GM23338 (cell line): ENCODE measurements around the gene MGAT4B. TPM values are rescaled to one million over a fixed set of nuclear protein-coding genes. Genes with fewer than 3 reads are reported as not detected.

Experiments used
- ATAC-seq: fragments of 200-7000 bp; cut with Tn5 transposase; 3 replicates; pipeline ENCODE4 v1.9.1; 2020
- DNase-seq: peaks from one replicate; pipeline ENCODE4 v3.0.0-alpha.2; 2015; ENCODE audit warnings: low spot score
- H2AFZ ChIP-seq: fragments of 200-600 bp; sonication (generic); 2 replicates; pipeline ENCODE4 v1.8.0; 2016; ENCODE audit warnings: antibody characterized with exemption, mild to moderate bottlenecking, moderate library complexity
- H3F3A ChIP-seq: fragments of 200-600 bp; sonication (generic); replicated peaks from 2 replicates; pipeline ENCODE4 v1.8.0; 2017; ENCODE audit warnings: antibody characterized with exemption, mixed run types, low read depth
- H3K27ac ChIP-seq: fragments of 200-600 bp; sonication (generic); 2 replicates; pipeline ENCODE4 v1.6.1; 2016; ENCODE audit warnings: low read depth
- H3K27me3 ChIP-seq: fragments of 200-600 bp; sonication (generic); 2 replicates; pipeline ENCODE4 v1.8.0; 2016; ENCODE audit warnings: mild to moderate bottlenecking, mixed run types, moderate library complexity; ENCODE audit not compliant: insufficient read depth
- H3K36me3 ChIP-seq: fragments of 200-600 bp; sonication (generic); 2 replicates; pipeline ENCODE4 v1.8.0; 2016; ENCODE audit warnings: mild to moderate bottlenecking; ENCODE audit not compliant: insufficient read depth
- H3K4me1 ChIP-seq: fragments of 200-600 bp; sonication (generic); 2 replicates; pipeline ENCODE4 v1.8.0; 2016; ENCODE audit warnings: mild to moderate bottlenecking, moderate library complexity; ENCODE audit not compliant: insufficient read depth
- H3K4me2 ChIP-seq: fragments of 200-600 bp; sonication (generic); 2 replicates; pipeline ENCODE4 v1.7.1; 2017; ENCODE audit warnings: mixed run types
- H3K4me3 ChIP-seq: fragments of 200-600 bp; sonication (generic); 2 replicates; pipeline ENCODE4 v1.6.1; 2016; ENCODE audit warnings: mixed run types
- H3K79me2 ChIP-seq: fragments of 200-600 bp; sonication (generic); replicated peaks from 2 replicates; pipeline ENCODE4 v1.8.0; 2017; ENCODE audit warnings: mild to moderate bottlenecking; ENCODE audit not compliant: insufficient read depth
- H3K9me2 ChIP-seq: fragments of 200-600 bp; sonication (generic); 2 replicates; pipeline ENCODE4 v1.8.0; 2017; ENCODE audit not compliant: insufficient read depth
- H4K20me1 ChIP-seq: fragments of 200-600 bp; sonication (generic); replicated peaks from 2 replicates; pipeline ENCODE4 v1.8.0; 2017; ENCODE audit warnings: mild to moderate bottlenecking; ENCODE audit not compliant: insufficient read depth
- H3K27ac Mint-ChIP-seq: 2 replicates; pipeline ENCODE4 v1.8.0; 2020; ENCODE audit warnings: inconsistent platforms, mild to moderate bottlenecking, moderate library complexity, mixed read lengths
- H3K27me3 Mint-ChIP-seq: 3 replicates; pipeline ENCODE4 v1.8.0; 2022; ENCODE audit warnings: low read depth, mild to moderate bottlenecking, moderate library complexity, mixed read lengths, inconsistent platforms; ENCODE audit not compliant: insufficient read depth, poor library complexity
- H3K36me3 Mint-ChIP-seq: 3 replicates; pipeline ENCODE4 v1.8.0; 2021; ENCODE audit warnings: low read depth, mild to moderate bottlenecking, inconsistent platforms, moderate library complexity, mixed read lengths
- H3K4me1 Mint-ChIP-seq: 3 replicates; pipeline ENCODE4 v1.8.0; 2020; ENCODE audit warnings: mild to moderate bottlenecking, inconsistent platforms, mixed read lengths
- H3K4me3 Mint-ChIP-seq: 3 replicates; pipeline ENCODE4 v1.8.0; 2021; ENCODE audit warnings: moderate library complexity, mild to moderate bottlenecking, inconsistent platforms, mixed read lengths
- H3K9me3 Mint-ChIP-seq: 3 replicates; pipeline ENCODE4 v1.8.0; 2020; ENCODE audit warnings: moderate library complexity, mild to moderate bottlenecking, inconsistent platforms, mixed read lengths
- NANOG ChIP-seq: IDR thresholded peaks from 2 replicates; pipeline ENCODE4 v1.6.1; 2016; ENCODE audit warnings: antibody characterized with exemption, borderline replicate concordance
- POLR2AphosphoS5 ChIP-seq: IDR thresholded peaks from 2 replicates; pipeline ENCODE4 v1.6.1; 2016; ENCODE audit warnings: antibody characterized with exemption, low read depth
- ZNF462 ChIP-seq: fragments of 250-450 bp; sonication (Bioruptor Pico); IDR thresholded peaks from 2 replicates; pipeline ENCODE4 v1.5.0; 2020; ENCODE audit warnings: mild to moderate bottlenecking, moderate library complexity
- polyA plus RNA-seq: library from polyadenylated mRNA; unstranded; fragments of >200 nt; fragmentation: Nextera tagmentation; extraction: Ambion mirVana; gene quantifications from 2 replicates; pipeline ENCODE4 v1.2.1, GENCODE V29; 2016
- total RNA-seq: library from RNA; depleted of rRNA; stranded (reverse); fragments of >200 nt; shearing (Covaris generic); gene quantifications from 2 replicates; pipeline ENCODE4 v1.2.3, GENCODE V29; 2014

Gene MGAT4B
- total and polyA plus RNA-seq, 2 experiments from 2014 or later = 32.3 to 101 TPM

DNA sequence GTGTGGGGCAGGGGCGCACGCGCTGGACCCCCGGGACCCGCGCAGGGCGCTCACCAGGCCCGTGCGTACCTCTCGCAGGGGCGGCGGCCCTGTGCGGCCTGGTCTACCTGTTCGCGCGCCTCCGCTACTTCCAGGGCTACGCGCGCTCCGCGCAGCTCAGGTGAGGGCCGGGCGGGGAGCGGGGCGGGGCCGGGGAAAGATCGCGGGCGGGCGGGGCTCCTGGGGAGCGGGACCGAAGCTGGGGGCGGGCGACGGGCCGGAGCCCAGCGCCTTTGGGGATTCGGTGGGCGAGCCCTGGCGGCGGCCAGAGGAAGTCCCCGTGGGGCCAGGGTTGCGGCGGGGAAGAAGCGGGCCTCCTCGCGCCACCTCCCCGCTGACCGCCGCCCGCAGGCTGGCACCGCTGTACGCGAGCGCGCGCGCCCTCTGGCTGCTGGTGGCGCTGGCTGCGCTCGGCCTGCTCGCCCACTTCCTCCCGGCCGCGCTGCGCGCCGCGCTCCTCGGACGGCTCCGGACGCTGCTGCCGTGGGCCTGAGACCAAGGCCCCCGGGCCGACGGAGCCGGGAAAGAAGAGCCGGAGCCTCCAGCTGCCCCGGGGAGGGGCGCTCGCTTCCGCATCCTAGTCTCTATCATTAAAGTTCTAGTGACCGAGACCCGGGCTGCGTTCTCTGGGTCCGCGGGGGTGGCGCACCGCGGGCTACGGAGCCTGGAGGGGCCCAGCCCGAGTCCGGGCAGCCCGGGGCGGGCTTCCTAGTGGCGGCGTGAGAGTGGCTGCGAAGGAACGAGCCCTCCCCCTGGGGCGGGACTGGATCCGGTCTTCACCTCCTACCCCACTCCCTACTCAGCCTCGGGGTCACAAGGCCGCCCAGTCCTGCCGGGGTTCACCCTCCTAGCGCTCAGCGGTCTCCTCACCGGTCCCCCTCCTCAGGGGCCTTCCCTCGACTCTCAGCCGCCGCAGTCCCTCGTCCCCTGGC lies 10.5 kb downstream of the MGAT4B start (continued):
- no peak for TF ChIP-seq ZNF462 (CRISPR knock-in tag)

- TF ChIP-seq POLR2AphosphoS5 (peak; percentile 28; the same call in 1 of the 2 replicates), NANOG (no peak)
- Histone ChIP-seq H3K79me2 (no peaks in the 10 kb centered on the region), H3K4me1 (peaks cover 11% of the 10 kb centered on the region; the same call in 1 of the 2 replicates), H4K20me1 (no peaks in the 10 kb centered on the region; the same call in 1 of the 2 replicates), H3K9me2 (no peaks in the 10 kb centered on the region), H3K27me3 (no peaks in the 10 kb centered on the region), H2AFZ (peak overlapping the region; percentile 84), H3K36me3 (no peaks in the 10 kb centered on the region; the same call in 1 of the 2 replicates), H3K4me2 (peak overlapping the region; percentile 89), H3K4me3 (peak overlapping the region; percentile 84), H3F3A (peaks cover 10% of the 10 kb centered on the region), H3K27ac (no peak overlapping the region)
- no peak overlapping the region for H3K27ac Mint-ChIP-seq
- H3K4me3 Mint-ChIP-seq = peak overlapping the region; percentile 75
- ATAC-seq = peak; percentile 36
- no peaks in the 10 kb centered on the region for H3K9me3 Mint-ChIP-seq
- peaks cover 13% of the 10 kb centered on the region for H3K27me3 Mint-ChIP-seq
- peaks cover 13% of the 10 kb centered on the region; the same call in 2 of the 3 replicates for H3K4me1 Mint-ChIP-seq
- peaks cover 28% of the 10 kb centered on the region for H3K36me3 Mint-ChIP-seq
- DNase-seq = peak; percentile 78
Observed at GRCh38 chr5:179795049-179795862, 11.4 kb downstream of the MGAT4B start.
